ENCODE data around the gene SLC17A9.
A peak's percentile ranks its signal among the peaks of the same experiment; 100 is the strongest.

SLC17A9 gene

DNA sequence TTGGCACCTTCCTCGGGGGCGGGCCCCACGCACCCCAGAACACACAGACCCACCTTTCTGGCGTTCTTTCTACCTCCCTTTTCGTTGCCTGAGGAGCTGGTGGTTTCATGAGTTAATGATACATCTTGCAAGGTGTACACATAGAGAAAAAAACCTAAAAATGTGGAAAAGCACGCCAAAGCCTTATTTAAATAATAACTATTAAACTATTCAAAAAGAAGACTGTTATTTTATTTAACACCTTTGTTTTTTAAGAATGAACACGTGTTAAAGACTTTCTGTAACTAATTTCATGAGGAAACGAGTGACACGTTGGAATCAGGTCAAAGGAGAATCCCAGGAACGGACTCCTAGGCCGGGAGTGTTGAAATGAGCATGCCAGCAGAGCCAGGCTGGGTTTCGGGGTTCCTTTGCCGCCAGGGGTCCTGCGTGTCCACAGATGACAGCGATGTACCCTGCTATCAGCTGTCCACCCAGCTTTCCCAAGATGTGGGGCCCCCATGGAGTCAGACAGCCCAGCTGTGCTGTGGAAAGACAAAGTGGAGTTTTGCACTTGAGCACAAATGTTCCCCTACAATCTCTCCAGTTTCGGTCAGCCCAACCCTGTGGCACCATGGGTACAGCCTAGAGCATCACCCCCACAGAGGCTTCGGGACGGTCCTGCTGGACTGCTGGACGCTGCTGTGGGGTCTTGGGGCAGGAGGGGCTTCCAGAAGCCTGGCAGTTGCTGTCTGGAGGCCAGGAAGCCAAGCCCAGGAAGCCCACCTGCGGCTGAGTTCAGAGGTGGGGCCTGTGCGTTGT, 16.1 kb downstream of the SLC17A9 start:
- DNase-seq (ENCODE audit: low spot score), result no peak

GRCh38 chr20:62969179-62969760, 16.8 kb downstream of the SLC17A9 start:
- no peak for DNase-seq (ENCODE audit: low spot score)

- no peak for DNase-seq (ENCODE audit: low spot score)
Measured at GRCh38 chr20:62969939-62970306, 17.4 kb downstream of the SLC17A9 start.

GRCh38 chr20:62970307-62971210, 18.1 kb downstream of the SLC17A9 start:
- DNase-seq (ENCODE audit: low spot score), result no peak

DNA sequence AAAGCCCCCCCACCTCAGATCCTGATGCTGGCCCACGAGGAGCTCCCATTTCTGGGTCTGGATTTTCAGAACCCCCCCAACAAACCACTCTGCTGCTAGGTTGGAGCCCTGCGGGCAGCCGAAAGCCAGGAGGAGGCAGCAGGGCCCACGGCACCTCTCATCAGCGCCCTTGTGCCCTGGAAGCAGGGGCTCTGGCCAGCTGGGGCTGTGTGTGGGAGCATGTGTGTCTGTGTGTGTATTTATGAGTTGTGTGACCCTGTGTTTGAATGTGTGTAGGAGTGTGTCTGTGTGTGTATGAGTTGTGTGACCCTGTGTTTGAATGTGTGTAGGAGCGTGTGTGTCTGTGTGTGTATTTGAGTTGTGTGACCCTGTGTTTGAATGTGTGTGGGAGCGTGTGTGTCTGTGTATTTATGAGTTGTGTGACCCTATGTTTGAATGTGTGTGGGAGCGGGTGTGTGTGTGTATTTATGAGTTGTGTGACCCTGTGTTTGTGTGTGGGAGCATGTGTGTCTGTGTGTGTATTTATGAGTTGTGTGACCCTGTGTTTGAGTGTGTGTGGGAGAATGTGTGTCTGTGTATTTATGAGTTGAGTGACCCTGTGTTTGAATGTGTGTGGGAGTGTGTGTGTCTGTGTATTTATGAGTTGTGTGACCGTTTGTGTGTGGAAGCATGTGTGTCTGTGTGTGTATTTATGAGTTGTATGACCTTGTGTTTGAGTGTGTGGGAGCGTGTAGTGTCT, 18.9 kb downstream of the SLC17A9 start:
- DNase-seq (ENCODE audit: low spot score), result no peak

GRCh38 chr20:62971950-62972844, 19.7 kb downstream of the SLC17A9 start:
- DNase-seq (ENCODE audit: low spot score), result peak; percentile 95

- DNase-seq (ENCODE audit: low spot score), result no peak
Measured at GRCh38 chr20:62972845-62973745, 20.6 kb downstream of the SLC17A9 start.

- no peak for DNase-seq (ENCODE audit: low spot score)
Measured at GRCh38 chr20:62975251-62975760, 22.8 kb downstream of the SLC17A9 start.

DNA sequence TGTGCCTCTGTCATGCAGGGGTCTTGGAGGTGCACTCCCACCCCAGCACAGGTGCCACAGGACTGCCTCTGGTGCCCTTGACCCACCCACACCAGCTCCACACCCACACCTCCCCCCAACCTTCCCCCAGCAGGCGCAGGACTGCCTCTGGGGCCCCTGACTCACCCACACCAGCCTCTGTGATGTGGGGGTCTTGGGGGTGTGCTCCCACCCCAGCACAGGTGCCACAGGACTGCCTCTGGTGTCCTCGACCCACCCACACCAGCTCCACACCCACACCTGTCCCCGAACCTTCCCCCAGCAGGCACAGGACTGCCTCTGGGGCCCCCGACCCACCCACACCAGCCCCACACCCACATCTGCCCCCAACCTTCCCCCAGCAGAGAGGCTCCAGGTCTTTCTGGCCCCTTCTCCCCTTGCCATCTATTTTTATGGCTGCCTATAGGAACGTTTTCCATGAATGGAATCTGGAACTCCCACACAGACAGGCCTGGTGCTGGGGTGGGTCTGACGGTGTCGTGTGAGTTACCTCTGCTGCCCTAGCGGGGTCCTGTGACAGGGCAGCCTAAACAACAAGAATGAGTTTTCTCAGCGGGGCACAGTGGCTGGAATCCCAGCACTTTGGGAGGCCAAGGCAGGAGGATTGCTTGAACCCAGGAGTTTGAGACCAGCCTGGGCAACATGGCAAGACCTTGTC, 23.5 kb downstream of the SLC17A9 start:
- DNase-seq (ENCODE audit: low spot score), result no peak

GRCh38 chr20:62976886-62977285, 24.4 kb downstream of the SLC17A9 start:
- DNase-seq (ENCODE audit: low spot score), result no peak

DNA sequence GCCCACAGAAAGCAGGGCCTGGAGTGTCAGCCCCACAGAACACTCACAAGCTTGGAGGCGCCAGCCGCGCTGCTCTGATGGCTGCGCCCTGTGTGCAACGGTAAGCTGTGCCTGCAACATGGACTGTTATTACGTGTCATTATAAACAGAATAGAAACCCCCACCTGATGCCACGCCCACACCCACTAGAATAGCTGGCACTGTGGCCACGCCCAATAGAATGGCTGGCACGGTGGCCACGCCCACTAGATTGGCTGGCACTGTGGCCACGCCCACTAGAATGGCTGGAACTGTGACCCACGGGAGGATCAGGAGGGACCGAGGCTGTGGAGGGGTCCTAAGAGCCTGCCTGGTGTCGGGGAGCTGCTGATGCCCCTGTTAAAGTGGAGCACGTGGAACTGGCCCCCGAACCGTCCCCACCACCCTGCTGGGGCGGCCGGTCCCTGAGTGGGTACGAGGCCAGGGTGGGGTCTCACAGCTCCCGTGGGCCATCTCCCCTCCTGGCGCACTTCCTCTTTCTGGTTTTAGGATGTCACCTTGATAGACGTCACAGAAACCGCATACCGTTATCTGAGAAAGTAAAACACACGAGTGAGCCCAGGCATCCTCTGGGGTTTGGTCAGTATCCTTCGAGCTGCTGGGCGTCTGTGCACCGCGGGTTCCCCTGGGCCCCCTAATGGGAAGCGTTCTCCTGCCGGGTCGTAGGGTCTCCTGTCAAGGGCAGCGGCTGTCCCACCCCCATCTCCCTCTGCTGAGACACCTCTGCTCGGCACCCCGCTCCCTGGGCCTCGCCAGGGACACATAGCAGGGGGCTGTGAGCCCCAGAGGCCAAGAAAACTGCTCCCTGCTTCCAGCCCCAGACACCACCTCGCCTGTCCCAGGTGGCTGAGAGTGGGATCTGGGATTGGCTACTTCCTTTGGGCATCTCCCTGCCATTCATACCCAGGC, 25.4 kb downstream of the SLC17A9 start:
- peak; percentile 82 for DNase-seq (ENCODE audit: low spot score)

DNA sequence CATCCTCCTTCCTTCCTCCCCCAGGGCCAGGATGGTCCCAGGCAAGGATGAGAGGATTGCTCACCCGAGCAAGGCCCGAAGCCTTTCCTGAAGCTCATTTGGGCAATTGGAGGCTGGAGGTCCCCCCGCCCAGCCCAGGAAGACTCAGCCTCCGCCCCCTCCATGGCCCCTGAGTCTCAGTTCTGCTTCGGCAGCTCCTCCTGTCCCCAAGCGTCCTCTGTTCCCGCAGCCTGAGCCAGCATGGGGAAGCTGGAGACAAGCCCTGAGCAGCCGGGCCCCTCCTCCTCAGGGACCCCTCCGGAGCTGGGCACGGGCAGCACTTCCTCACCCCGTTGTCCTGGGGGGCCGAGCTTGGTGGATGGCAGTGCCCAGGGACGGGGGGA, 26.0 kb downstream of the SLC17A9 start:
- DNase-seq (ENCODE audit: low spot score), result no peak

GRCh38 chr20:62979310-62979709, 26.8 kb downstream of the SLC17A9 start:
- DNase-seq (ENCODE audit: low spot score), result no peak

- no peak for DNase-seq (ENCODE audit: low spot score)
Measured at GRCh38 chr20:62979876-62980373, 27.4 kb downstream of the SLC17A9 start.

- no peak for DNase-seq (ENCODE audit: low spot score)
Measured at GRCh38 chr20:62980380-62980960, 28.0 kb downstream of the SLC17A9 start.

- DNase-seq (ENCODE audit: low spot score), result no peak
Measured at GRCh38 chr20:62980970-62981369, 28.5 kb downstream of the SLC17A9 start.
